Uterus (tissue), 2 donors: ENCODE data around the gene COL4A2.

ENCODE experiments used
- POLR2A ChIP-seq, 2 donors: fragments of 450-650 bp; IDR thresholded peaks; one replicate each; pipeline ENCODE4 v1.6.1; 2016; ENCODE audit warnings: antibody characterized with exemption in 2 of 2, mild to moderate bottlenecking in 1 of 2, moderate library complexity in 1 of 2
- TF ChIP-seq, protein P1 (sequence below), 4 experiments: fragments of 200-600 bp in 2 of 4; fragments of 450-650 bp in 2 of 4; sonication (generic) in 2 of 4; IDR thresholded peaks; one replicate each; pipeline ENCODE4 v1.5.1; 2016 to 2019; ENCODE audit warnings: antibody characterized with exemption in 4 of 4, mild to moderate bottlenecking in 2 of 4, moderate library complexity in 1 of 4

DNA sequence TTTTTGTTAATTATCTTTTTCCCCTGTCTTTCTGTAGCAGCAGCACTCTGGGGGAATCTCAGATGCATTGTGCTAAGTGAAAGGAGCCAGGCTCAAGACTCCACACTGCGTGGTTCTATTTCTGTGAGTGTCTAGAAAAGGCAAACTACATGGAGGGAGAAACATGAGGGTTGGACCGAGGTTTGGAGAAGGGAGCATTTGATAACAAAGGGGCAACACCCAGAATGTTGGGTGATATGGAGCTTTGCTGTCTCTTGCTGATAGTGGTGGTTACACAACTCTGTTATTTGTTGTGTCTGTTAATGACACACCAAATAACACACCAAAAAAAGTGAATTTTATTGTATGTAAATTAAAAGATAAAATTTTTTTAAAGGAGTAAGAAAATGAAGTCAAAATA lies 107.8 kb downstream of the COL4A2 start:
- no peak for TF ChIP-seq POLR2A (IDR thresholded peaks at IDR 0.05)
- TF ChIP-seq, protein P1, sequence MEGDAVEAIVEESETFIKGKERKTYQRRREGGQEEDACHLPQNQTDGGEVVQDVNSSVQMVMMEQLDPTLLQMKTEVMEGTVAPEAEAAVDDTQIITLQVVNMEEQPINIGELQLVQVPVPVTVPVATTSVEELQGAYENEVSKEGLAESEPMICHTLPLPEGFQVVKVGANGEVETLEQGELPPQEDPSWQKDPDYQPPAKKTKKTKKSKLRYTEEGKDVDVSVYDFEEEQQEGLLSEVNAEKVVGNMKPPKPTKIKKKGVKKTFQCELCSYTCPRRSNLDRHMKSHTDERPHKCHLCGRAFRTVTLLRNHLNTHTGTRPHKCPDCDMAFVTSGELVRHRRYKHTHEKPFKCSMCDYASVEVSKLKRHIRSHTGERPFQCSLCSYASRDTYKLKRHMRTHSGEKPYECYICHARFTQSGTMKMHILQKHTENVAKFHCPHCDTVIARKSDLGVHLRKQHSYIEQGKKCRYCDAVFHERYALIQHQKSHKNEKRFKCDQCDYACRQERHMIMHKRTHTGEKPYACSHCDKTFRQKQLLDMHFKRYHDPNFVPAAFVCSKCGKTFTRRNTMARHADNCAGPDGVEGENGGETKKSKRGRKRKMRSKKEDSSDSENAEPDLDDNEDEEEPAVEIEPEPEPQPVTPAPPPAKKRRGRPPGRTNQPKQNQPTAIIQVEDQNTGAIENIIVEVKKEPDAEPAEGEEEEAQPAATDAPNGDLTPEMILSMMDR (IDR thresholded peaks at IDR 0.05): no peak
